Kidney (tissue), 14 donors: Measurements from ENCODE around the gene TBC1D24. TPM values are rescaled to one million over a fixed set of nuclear protein-coding genes. Genes with fewer than 3 reads are reported as not detected.

Experiments
- DNase-seq, 5 donors: peaks; one replicate each; pipeline ENCODE4 v3.0.0-alpha.2; 2013 to 2020
- FAIRE-seq: peaks from 2 replicates; lab custom pipeline; 2012; peaks lifted over from hg19 to GRCh38; lab: Jason Lieb, UNC
- H3K27ac ChIP-seq, 2 donors: one replicate each; pipeline ENCODE4 v1.7.0; 2013; ENCODE audit warnings: low read depth in 2 of 2, low read length in 2 of 2, inconsistent platforms in 1 of 2
- H3K27me3 ChIP-seq: one replicate; pipeline ENCODE4 v1.7.1; 2013; ENCODE audit warnings: low read length, inconsistent platforms; ENCODE audit not compliant: control insufficient read depth, insufficient read depth
- H3K36me3 ChIP-seq, 3 donors: one replicate each; pipeline versions ENCODE4 v1.7.0 to v1.7.1; 2013; ENCODE audit warnings: low read length in 3 of 3, control low read depth in 1 of 3, inconsistent platforms in 1 of 3; ENCODE audit not compliant: insufficient read depth in 3 of 3, control insufficient read depth in 2 of 3
- H3K4me1 ChIP-seq, 3 donors: one replicate each; pipeline versions ENCODE4 v1.7.0 to v1.7.1; 2013; ENCODE audit warnings: low read length in 3 of 3, inconsistent platforms in 1 of 3, low read depth in 1 of 3; ENCODE audit not compliant: control insufficient read depth in 2 of 3, insufficient read depth in 2 of 3
- H3K4me3 ChIP-seq, 3 donors: one replicate each; pipeline versions ENCODE4 v1.7.0 to v1.8.1; 2013; ENCODE audit warnings: low read length in 3 of 3, control low read depth in 1 of 3, inconsistent platforms in 1 of 3
- H3K9ac ChIP-seq, 3 donors: one replicate each; pipeline versions ENCODE4 v1.7.0 to v1.7.1; 2013; ENCODE audit warnings: low read length in 3 of 3, control low read depth in 1 of 3, inconsistent platforms in 1 of 3
- H3K9me3 ChIP-seq, 3 donors: one replicate each; pipeline versions ENCODE4 v1.7.0 to v1.7.1; 2013; ENCODE audit warnings: low read length in 3 of 3, control low read depth in 1 of 3, inconsistent platforms in 1 of 3; ENCODE audit not compliant: control insufficient read depth in 2 of 3, insufficient read depth in 1 of 3
- intact Hi-C: fragments of 100-400 bp; cut with DNase I; formaldehyde crosslinking; loops from one replicate; pipeline ENCODE4 v1.11.1; 2022
- polyA plus RNA-seq: library from polyadenylated mRNA; stranded (reverse); fragments of 350-450 nt; fragmentation: Illumina TruSeq; extraction: RNeasy Lipid Tissue Mini Kit (QIAGEN cat#74804); gene quantifications from one replicate; pipeline ENCODE4 v1.2.3, GENCODE V29; 2014; ENCODE audit warnings: low read depth, low replicate concordance; ENCODE audit not compliant: insufficient read depth
- total RNA-seq: library from RNA; stranded (reverse); fragmentation: NEBNext Ultra II Directional; extraction: Animal tissue kit (Norgen Biotek cat#: 25700); gene quantifications from one replicate; pipeline ENCODE4 v1.2.1, GENCODE V29; 2021
- TF ChIP-seq, protein P1 (sequence below): IDR thresholded peaks from 3 replicates; pipeline ENCODE4 v1.5.1; 2012; ENCODE audit warnings: mild to moderate bottlenecking, moderate library complexity, borderline replicate concordance; ENCODE audit not compliant: insufficient read depth; ENCODE audit errors: extremely low read depth
- donor health status: control.
- donor health status: control.
- donor health status: control.
- donor health status: control.
- donor health status: control.
- donor health status: DM: yes; HTN: yes; CAD: no.
- donor health status: Normal renal cell carcinoma (clear cell type).

Gene TBC1D24
- total and polyA plus RNA-seq, 2 donors from 2014 or later, result 23.9 to 25.7 TPM

GRCh38 chr16:2518823-2519710 lies 44.1 kb downstream of the TBC1D24 start:
- DNase-seq (peak in 2 of 5 donors; percentile 67 to 88), FAIRE-seq (no peak)
- TF ChIP-seq, protein P1, sequence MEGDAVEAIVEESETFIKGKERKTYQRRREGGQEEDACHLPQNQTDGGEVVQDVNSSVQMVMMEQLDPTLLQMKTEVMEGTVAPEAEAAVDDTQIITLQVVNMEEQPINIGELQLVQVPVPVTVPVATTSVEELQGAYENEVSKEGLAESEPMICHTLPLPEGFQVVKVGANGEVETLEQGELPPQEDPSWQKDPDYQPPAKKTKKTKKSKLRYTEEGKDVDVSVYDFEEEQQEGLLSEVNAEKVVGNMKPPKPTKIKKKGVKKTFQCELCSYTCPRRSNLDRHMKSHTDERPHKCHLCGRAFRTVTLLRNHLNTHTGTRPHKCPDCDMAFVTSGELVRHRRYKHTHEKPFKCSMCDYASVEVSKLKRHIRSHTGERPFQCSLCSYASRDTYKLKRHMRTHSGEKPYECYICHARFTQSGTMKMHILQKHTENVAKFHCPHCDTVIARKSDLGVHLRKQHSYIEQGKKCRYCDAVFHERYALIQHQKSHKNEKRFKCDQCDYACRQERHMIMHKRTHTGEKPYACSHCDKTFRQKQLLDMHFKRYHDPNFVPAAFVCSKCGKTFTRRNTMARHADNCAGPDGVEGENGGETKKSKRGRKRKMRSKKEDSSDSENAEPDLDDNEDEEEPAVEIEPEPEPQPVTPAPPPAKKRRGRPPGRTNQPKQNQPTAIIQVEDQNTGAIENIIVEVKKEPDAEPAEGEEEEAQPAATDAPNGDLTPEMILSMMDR, result no peak
- Histone ChIP-seq H3K9ac (peak overlapping the region in 1 of 3 donors; percentile 34), H3K27me3 (no peaks in the 10 kb centered on the region), H3K4me1 (peaks cover 0 to 57% (median 15%) of the 10 kb centered on the region in 3 donors), H3K27ac (peak overlapping the region in 1 of 2 donors; percentile 72), H3K4me3 (no peak overlapping the region), H3K36me3 (peaks cover 0 to 18% (median 0%) of the 10 kb centered on the region in 3 donors), H3K9me3 (no peaks in the 10 kb centered on the region)
- intact Hi-C loops, result no loop called here

GRCh38 chr16:2519711-2520080 lies 44.8 kb downstream of the TBC1D24 start:
- no peak overlapping the region for H3K9ac ChIP-seq
- TF ChIP-seq, protein P1, result no peak
- H3K4me1 ChIP-seq, result peaks cover 0 to 57% (median 21%) of the 10 kb centered on the region in 3 donors

GRCh38 chr16:2520097-2520783 lies 45.3 kb downstream of the TBC1D24 start, which contains the start of gene AMDHD2:
TSS of gene AMDHD2 (plus strand) at chr16:2520371. CDS start at chr16:2520459, 88 bp downstream.
- Histone ChIP-seq H3K9me3 (no peaks in the 10 kb centered on the region), H3K4me1 (peaks cover 0 to 54% (median 23%) of the 10 kb centered on the region in 3 donors), H3K27ac (peak within 1 kb of the TSS; percentile 66 to 72), H3K27me3 (no peaks in the 10 kb centered on the region), H3K36me3 (peaks cover 0 to 23% (median 0%) of the 10 kb centered on the region in 3 donors), H3K9ac (peak within 1 kb of the TSS in 1 of 3 donors; percentile 4), H3K4me3 (peak within 1 kb of the TSS; percentile 12 to 61 (median 31))
- intact Hi-C loops, result no loop called here
- peak; percentile 90 to 97 (median 93) for DNase-seq
- FAIRE-seq, result no peak
- TF ChIP-seq, protein P1, result no peak

More at GRCh38 chr16:2519711-2520080, 44.8 kb downstream of the TBC1D24 start:
- intact Hi-C loops, result no loop called here
- no peak overlapping the region for H3K4me3 ChIP-seq
- no peak for DNase-seq
- peaks cover 0 to 23% (median 0%) of the 10 kb centered on the region in 3 donors for H3K36me3 ChIP-seq
- H3K27ac ChIP-seq, result peak overlapping the region; percentile 59 to 72
- H3K9me3 ChIP-seq, result no peaks in the 10 kb centered on the region
- no peak for FAIRE-seq
- H3K27me3 ChIP-seq, result no peaks in the 10 kb centered on the region
